GM18505 (cell line): ENCODE measurements around the gene TSPEAR.

Source experiments
- ATAC-seq: cut with Tn5 transposase; IDR thresholded peaks from one replicate; pipeline ENCODE4 v1.9.1; 2021; ENCODE audit not compliant: unreplicated experiment
- POLR2A ChIP-seq: IDR thresholded peaks from 4 replicates; pipeline ENCODE4 v1.6.1; 2011; ENCODE audit warnings: borderline replicate concordance; ENCODE audit not compliant: insufficient read depth, insufficient read length; ENCODE audit errors: extremely low read depth

TSPEAR gene

GRCh38 chr21:44734026-44734745 lies 22.8 kb upstream of the TSPEAR start:
- no peak for TF ChIP-seq POLR2A
- no peak for ATAC-seq

- no peak for TF ChIP-seq POLR2A
- ATAC-seq = no peak
Observed at GRCh38 chr21:44732956-44733355, 21.6 kb upstream of the TSPEAR start.

- ATAC-seq = no peak
- no peak for TF ChIP-seq POLR2A
Observed at GRCh38 chr21:44732263-44732662, 20.9 kb upstream of the TSPEAR start.

GRCh38 chr21:44730951-44731579 lies 19.7 kb upstream of the TSPEAR start:
- TF ChIP-seq POLR2A = no peak
- ATAC-seq = no peak

- no peak for TF ChIP-seq POLR2A
- no peak for ATAC-seq
Observed at GRCh38 chr21:44730028-44730395, 18.6 kb upstream of the TSPEAR start.

- no peak for TF ChIP-seq POLR2A
- no peak for ATAC-seq
Observed at GRCh38 chr21:44729336-44730027, 18.1 kb upstream of the TSPEAR start.

- TF ChIP-seq POLR2A = no peak
- no peak for ATAC-seq
Observed at GRCh38 chr21:44728716-44729115, 17.3 kb upstream of the TSPEAR start.

- ATAC-seq = no peak
- TF ChIP-seq POLR2A = no peak
Observed at GRCh38 chr21:44727757-44728156, 16.4 kb upstream of the TSPEAR start.

GRCh38 chr21:44727321-44727720 lies 15.9 kb upstream of the TSPEAR start:
- ATAC-seq = no peak
- TF ChIP-seq POLR2A = no peak

- no peak for ATAC-seq
Observed at GRCh38 chr21:44726826-44727225, 15.5 kb upstream of the TSPEAR start.

GRCh38 chr21:44724926-44725325 lies 13.6 kb upstream of the TSPEAR start:
- no peak for ATAC-seq
- TF ChIP-seq POLR2A = no peak

More at GRCh38 chr21:44726826-44727225, 15.5 kb upstream of the TSPEAR start:
- no peak for TF ChIP-seq POLR2A

- TF ChIP-seq POLR2A = no peak
- ATAC-seq = no peak
Observed at GRCh38 chr21:44724196-44724595, 12.8 kb upstream of the TSPEAR start.

GRCh38 chr21:44723177-44724131 lies 12.1 kb upstream of the TSPEAR start:
- no peak for ATAC-seq
- TF ChIP-seq POLR2A = no peak

GRCh38 chr21:44722731-44723130 lies 11.4 kb upstream of the TSPEAR start:
- no peak for TF ChIP-seq POLR2A
- ATAC-seq = no peak

- no peak for ATAC-seq
- TF ChIP-seq POLR2A = no peak
Observed at GRCh38 chr21:44720170-44720569, 8.8 kb upstream of the TSPEAR start.
